Trophoblast cell (in vitro differentiated cells and primary cell): ENCODE results near the gene DNM3.

ENCODE experiments used
- DNase-seq, 2 donors: peaks; one replicate each; pipeline ENCODE4 v3.0.0-alpha.2; 2016
- H2AFZ ChIP-seq: 2 replicates; pipeline ENCODE4 v1.6.1; 2013; ENCODE audit warnings: low read length, moderate library complexity, mild to moderate bottlenecking; ENCODE audit not compliant: insufficient read depth, poor library complexity
- H2AK5ac ChIP-seq: 2 replicates; pipeline ENCODE4 v1.6.1; 2013; ENCODE audit warnings: mild to moderate bottlenecking, low read length
- H2BK120ac ChIP-seq: 2 replicates; pipeline ENCODE4 v1.6.1; 2013; ENCODE audit warnings: low read length, mild to moderate bottlenecking, moderate library complexity; ENCODE audit not compliant: insufficient read depth, poor library complexity
- H2BK12ac ChIP-seq: 2 replicates; pipeline ENCODE4 v1.6.1; 2013; ENCODE audit warnings: mild to moderate bottlenecking, low read length, moderate library complexity
- H2BK5ac ChIP-seq: 2 replicates; pipeline ENCODE4 v1.6.1; 2013; ENCODE audit warnings: low read length, low read depth, moderate library complexity, mild to moderate bottlenecking; ENCODE audit not compliant: poor library complexity
- H3K14ac ChIP-seq: 2 replicates; pipeline ENCODE4 v1.6.1; 2013; ENCODE audit warnings: mild to moderate bottlenecking, low read length
- H3K18ac ChIP-seq: 2 replicates; pipeline ENCODE4 v1.6.1; 2013; ENCODE audit warnings: mild to moderate bottlenecking, low read length
- H3K23ac ChIP-seq: 2 replicates; pipeline ENCODE4 v1.6.1; 2013; ENCODE audit warnings: low read length
- H3K27ac ChIP-seq: 2 replicates; pipeline ENCODE4 v1.5.1; 2013; ENCODE audit warnings: low read depth, mild to moderate bottlenecking, inconsistent platforms, low read length, moderate library complexity
- H3K27me3 ChIP-seq: 2 replicates; pipeline ENCODE4 v1.6.1; 2013; ENCODE audit warnings: inconsistent platforms, mild to moderate bottlenecking, low read length, moderate library complexity; ENCODE audit not compliant: insufficient read depth
- H3K36me3 ChIP-seq, 2 experiments: 1 replicate in 1 of 2; 2 replicates in 1 of 2; pipeline ENCODE4 v1.6.1; 2013; ENCODE audit warnings: low read length in 2 of 2, mild to moderate bottlenecking in 2 of 2, moderate library complexity in 1 of 2; ENCODE audit not compliant: insufficient read depth in 2 of 2, control insufficient read depth in 1 of 2
- H3K4ac ChIP-seq: 2 replicates; pipeline ENCODE4 v1.6.1; 2013; ENCODE audit warnings: low read depth, mild to moderate bottlenecking, low read length, moderate library complexity
- H3K4me1 ChIP-seq, 2 experiments: 1 replicate in 1 of 2; 2 replicates in 1 of 2; pipeline ENCODE4 v1.6.1; 2013; ENCODE audit warnings: low read length in 2 of 2, mild to moderate bottlenecking in 2 of 2, moderate library complexity in 1 of 2; ENCODE audit not compliant: insufficient read depth in 2 of 2, control insufficient read depth in 1 of 2
- H3K4me2 ChIP-seq: 2 replicates; pipeline ENCODE4 v1.6.1; 2013; ENCODE audit warnings: inconsistent platforms, mild to moderate bottlenecking, low read length, moderate library complexity
- H3K4me3 ChIP-seq: 2 replicates; pipeline ENCODE4 v1.5.1; 2013; ENCODE audit warnings: mild to moderate bottlenecking, low read depth, low read length, inconsistent platforms
- H3K79me1 ChIP-seq: one replicate; pipeline ENCODE4 v1.6.1; 2013; ENCODE audit warnings: low read length
- H3K79me2 ChIP-seq: 2 replicates; pipeline ENCODE4 v1.6.1; 2013; ENCODE audit warnings: low read length, mild to moderate bottlenecking; ENCODE audit not compliant: control insufficient read depth, insufficient read depth, poor library complexity
- H3K9ac ChIP-seq: 2 replicates; pipeline ENCODE4 v1.6.1; 2013; ENCODE audit warnings: mild to moderate bottlenecking, low read length
- H3K9me3 ChIP-seq: 2 replicates; pipeline ENCODE4 v1.6.1; 2013; ENCODE audit warnings: low read depth, mild to moderate bottlenecking, control low read depth, inconsistent platforms, low read length; ENCODE audit not compliant: insufficient read depth
- H4K12ac ChIP-seq: 2 replicates; pipeline ENCODE4 v1.6.1; 2013; ENCODE audit warnings: low read depth, mild to moderate bottlenecking, low read length, moderate library complexity
- H4K8ac ChIP-seq: 2 replicates; pipeline ENCODE4 v1.6.1; 2013; ENCODE audit warnings: low read depth, mild to moderate bottlenecking, low read length, moderate library complexity
- H4K91ac ChIP-seq: one replicate; pipeline ENCODE4 v1.6.1; 2013; ENCODE audit warnings: low read depth, mild to moderate bottlenecking, low read length, moderate library complexity
- WGBS: extraction: QIAGEN DNeasy Blood & Tissue Kit; methylation state at CpG from one replicate; pipeline ENCODE4 v1.1.7; 2013; ENCODE audit warnings: missing lambda C conversion rate; ENCODE audit not compliant: insufficient read length, insufficient coverage; ENCODE audit errors: extremely low coverage; 5-methylcytosine and 5-hydroxymethylcytosine counted together

DNM3 gene

GRCh38 chr1:172203135-172203823 is 362.0 kb downstream of the DNM3 start:
- Histone ChIP-seq H3K79me2 (no peaks in the 10 kb centered on the region), H2BK5ac (no peak overlapping the region), H3K23ac (no peak overlapping the region), H3K27ac (no peak overlapping the region), H2BK120ac (no peak overlapping the region), H3K4me1 (no peaks in the 10 kb centered on the region), H3K18ac (no peak overlapping the region), H3K27me3 (no peaks in the 10 kb centered on the region), H3K4me2 (no peak overlapping the region), H4K8ac (no peak overlapping the region), H2AK5ac (no peak overlapping the region), H3K9me3 (peaks cover 2% of the 10 kb centered on the region), H3K14ac (no peak overlapping the region), H2AFZ (no peak overlapping the region), H3K4ac (no peak overlapping the region), H4K12ac (no peak overlapping the region), H3K9ac (no peak overlapping the region), H3K4me3 (no peak overlapping the region), H3K79me1 (no peaks in the 10 kb centered on the region), H2BK12ac (no peak overlapping the region), H4K91ac (no peak overlapping the region), H3K36me3 (no peaks in the 10 kb centered on the region)
- no CpG with 5 or more reads among the region's 8 CpGs for WGBS
- DNase-seq = no peak

- no peaks in the 10 kb centered on the region for H3K27me3 ChIP-seq
- no peak overlapping the region for H2BK12ac ChIP-seq
Observed at GRCh38 chr1:172203902-172204301, 362.6 kb downstream of the DNM3 start.

GRCh38 chr1:172206256-172206655 is 365.0 kb downstream of the DNM3 start:
- Histone ChIP-seq H3K9me3 (peaks cover 2% of the 10 kb centered on the region), H4K12ac (no peak overlapping the region), H2BK120ac (no peak overlapping the region), H2AK5ac (no peak overlapping the region), H3K4me3 (no peak overlapping the region), H3K9ac (no peak overlapping the region), H3K4ac (no peak overlapping the region), H3K27ac (no peak overlapping the region), H3K14ac (no peak overlapping the region), H2BK12ac (no peak overlapping the region), H3K79me2 (no peaks in the 10 kb centered on the region), H3K4me1 (no peaks in the 10 kb centered on the region), H2BK5ac (no peak overlapping the region), H2AFZ (no peak overlapping the region), H3K27me3 (no peaks in the 10 kb centered on the region), H3K18ac (no peak overlapping the region), H3K4me2 (no peak overlapping the region), H3K23ac (no peak overlapping the region), H4K91ac (no peak overlapping the region), H3K36me3 (no peaks in the 10 kb centered on the region), H3K79me1 (no peaks in the 10 kb centered on the region), H4K8ac (no peak overlapping the region)
- DNase-seq = no peak

More at GRCh38 chr1:172203902-172204301, 362.6 kb downstream of the DNM3 start:
- no peak overlapping the region for H3K4me2 ChIP-seq
- no peak overlapping the region for H3K23ac ChIP-seq
- H2BK5ac ChIP-seq = no peak overlapping the region
- no peak overlapping the region for H2BK120ac ChIP-seq
- no peaks in the 10 kb centered on the region for H3K36me3 ChIP-seq
- H4K12ac ChIP-seq = no peak overlapping the region
- peaks cover 2% of the 10 kb centered on the region for H3K9me3 ChIP-seq
- no peak overlapping the region for H3K4me3 ChIP-seq
- H3K79me2 ChIP-seq = no peaks in the 10 kb centered on the region
- no peak overlapping the region for H2AK5ac ChIP-seq
- no peaks in the 10 kb centered on the region for H3K4me1 ChIP-seq
- no peak overlapping the region for H3K14ac ChIP-seq
- H3K18ac ChIP-seq = no peak overlapping the region
- H3K4ac ChIP-seq = no peak overlapping the region
- H3K79me1 ChIP-seq = no peaks in the 10 kb centered on the region
- no peak overlapping the region for H3K27ac ChIP-seq
- no peak overlapping the region for H4K8ac ChIP-seq
- no peak overlapping the region for H2AFZ ChIP-seq
- H4K91ac ChIP-seq = no peak overlapping the region
- no peak overlapping the region for H3K9ac ChIP-seq
- DNase-seq = no peak

DNA sequence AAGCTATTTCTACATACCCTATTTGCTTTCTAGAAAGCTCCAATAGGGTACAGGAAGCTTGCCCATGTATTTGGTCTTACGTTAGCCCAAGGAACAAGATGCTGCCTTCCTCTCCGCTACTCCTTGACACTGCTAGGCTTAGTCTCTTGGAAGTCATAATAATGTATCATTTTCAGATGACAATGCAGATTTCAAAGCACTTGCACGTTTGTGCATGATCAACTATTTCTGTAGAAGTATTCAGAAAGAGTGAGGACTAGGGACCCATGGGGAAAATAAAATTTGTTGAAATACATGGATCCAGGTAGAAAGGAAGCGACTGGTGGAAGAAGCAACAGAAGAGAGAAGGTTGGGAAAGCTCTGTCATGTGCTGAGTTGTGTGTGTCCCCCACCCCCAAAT is 367.3 kb downstream of the DNM3 start:
- Histone ChIP-seq H4K91ac (no peak overlapping the region), H4K12ac (no peak overlapping the region), H3K79me1 (no peaks in the 10 kb centered on the region), H3K4me2 (no peak overlapping the region), H3K27ac (no peak overlapping the region), H3K9ac (no peak overlapping the region), H3K14ac (no peak overlapping the region), H2AFZ (no peak overlapping the region), H3K18ac (no peak overlapping the region), H3K4ac (no peak overlapping the region), H3K4me3 (no peak overlapping the region), H4K8ac (no peak overlapping the region), H3K36me3 (no peaks in the 10 kb centered on the region), H2BK12ac (no peak overlapping the region), H3K23ac (no peak overlapping the region), H2BK5ac (no peak overlapping the region), H3K79me2 (no peaks in the 10 kb centered on the region), H3K4me1 (no peaks in the 10 kb centered on the region), H3K27me3 (no peaks in the 10 kb centered on the region), H2BK120ac (no peak overlapping the region), H3K9me3 (no peaks in the 10 kb centered on the region), H2AK5ac (no peak overlapping the region)
- DNase-seq = no peak
- no CpG with 5 or more reads among the region's 4 CpGs for WGBS
